AG04450 (cell line): ENCODE measurements around the gene OR52I1. TPM values are rescaled to one million over a fixed set of nuclear protein-coding genes. Genes with fewer than 3 reads are reported as not detected.

Experiments
- CTCF ChIA-PET: fragments of 300-600, 350-600 bp; formaldehyde crosslinking; extraction: SDS; loops from one replicate; lab custom pipeline; 2022; ENCODE audit warnings: antibody characterized with exemption, inconsistent platforms; lab: Charles Lee
- POLR2A ChIA-PET: fragments of 350-600 bp; formaldehyde crosslinking; extraction: SDS; loops from one replicate; lab custom pipeline; 2021; ENCODE audit warnings: antibody characterized with exemption, inconsistent platforms; lab: Yijun Ruan, JAX
- DNase-seq: peaks from one replicate; pipeline ENCODE4 v3.0.0-alpha.2; 2011; ENCODE audit warnings: low read depth, low spot score
- H3K27ac ChIP-seq: one replicate; pipeline ENCODE4 v1.5.1; 2012; ENCODE audit warnings: low read depth, low read length, control low read depth
- H3K27me3 ChIP-seq: one replicate; pipeline ENCODE4 v1.6.0; 2012; ENCODE audit warnings: low read length; ENCODE audit not compliant: control insufficient read depth, insufficient read depth
- H3K4me3 ChIP-seq: 2 replicates; pipeline ENCODE4 v1.5.1; 2011; ENCODE audit warnings: mild to moderate bottlenecking, low read depth, low read length, control low read depth
- H3K9me3 ChIP-seq: 2 replicates; pipeline ENCODE4 v1.5.1; 2012; ENCODE audit warnings: low read length; ENCODE audit not compliant: control insufficient read depth, insufficient read depth
- CTCF ChIP-seq: IDR thresholded peaks from 2 replicates; pipeline ENCODE4 v1.5.1; 2011; ENCODE audit warnings: low read depth, low read length, control low read depth, inconsistent platforms
- polyA plus RNA-seq: library from polyadenylated mRNA; depleted of rRNA; stranded (reverse); fragments of >200 nt; gene quantifications from 2 replicates; pipeline ENCODE4 v1.2.3, GENCODE V29; 2011

OR52I1 gene
- polyA plus RNA-seq, 1 experiment, result not detected

- H3K4me3 ChIP-seq, result no peak overlapping the region
- no peak for DNase-seq
- no peaks in the 10 kb centered on the region for H3K27me3 ChIP-seq
- ChIA-PET POLR2A (no interaction called here), CTCF (interaction anchor here (2.3 kb wide), 1 partner anchor 418 kb away, joined by 8 read pairs; no protein-coding TSS in a partner anchor)
- H3K9me3 ChIP-seq, result no peaks in the 10 kb centered on the region; the same call in 1 of the 2 replicates
- no peak for TF ChIP-seq CTCF
- no peak overlapping the region for H3K27ac ChIP-seq
Measured at GRCh38 chr11:4605057-4605456, 11.2 kb downstream of the OR52I1 start.

- no peaks in the 10 kb centered on the region for H3K27me3 ChIP-seq
- ChIA-PET CTCF (interaction anchor here (1.3 to 4.2 kb wide), 3 partner anchors 19 to 425 kb away, joined by 4 to 24 read pairs (median 8); no protein-coding TSS in a partner anchor), POLR2A (no interaction called here)
- no peaks in the 10 kb centered on the region; the same call in 1 of the 2 replicates for H3K9me3 ChIP-seq
- H3K27ac ChIP-seq, result no peak overlapping the region
- DNase-seq, result no peak
- TF ChIP-seq CTCF, result no peak
- no peak overlapping the region; the same call in 1 of the 2 replicates for H3K4me3 ChIP-seq
Measured at GRCh38 chr11:4606231-4607015, 12.6 kb downstream of the OR52I1 start.

- Histone ChIP-seq H3K9me3 (no peaks in the 10 kb centered on the region; the same call in 1 of the 2 replicates), H3K27ac (no peak overlapping the region), H3K4me3 (peak overlapping the region; percentile 82), H3K27me3 (no peaks in the 10 kb centered on the region)
- ChIA-PET POLR2A (no interaction called here), CTCF (interaction anchor here (0.6 to 4.2 kb wide), 6 partner anchors 19 to 425 kb away, joined by 3 to 24 read pairs (median 4); partner anchors contain the start of gene OR51D1)
- no peak for TF ChIP-seq CTCF
- DNase-seq, result no peak
Measured at GRCh38 chr11:4607096-4607495, 13.3 kb downstream of the OR52I1 start.

GRCh38 chr11:4607781-4608666, 14.2 kb downstream of the OR52I1 start, which contains the start of gene TRIM68:
TSS of gene TRIM68 (minus strand) at chr11:4608231. CDS start at chr11:4605504, 2,727 bp downstream.
- no peak for TF ChIP-seq CTCF
- Histone ChIP-seq H3K4me3 (peak within 1 kb of the TSS; percentile 82), H3K27ac (peak within 1 kb of the TSS; percentile 94), H3K27me3 (no peaks in the 10 kb centered on the region), H3K9me3 (no peaks in the 10 kb centered on the region; the same call in 1 of the 2 replicates)
- ChIA-PET CTCF (interaction anchor here (0.6 to 4.2 kb wide), 9 partner anchors 18 to 426 kb away, joined by 3 to 24 read pairs (median 4); partner anchors contain the start of gene OR51D1), POLR2A (interaction anchor here (0.7 kb wide), 1 partner anchor 548 kb away, joined by 3 read pairs; no protein-coding TSS in a partner anchor)
- peak; percentile 89 for DNase-seq
